ENCODE data around the gene CGNL1. TPM values are rescaled to one million over a fixed set of nuclear protein-coding genes. Genes with fewer than 3 reads are reported as not detected.
A peak's percentile ranks its signal among the peaks of the same experiment; 100 is the strongest.

Gene CGNL1
- total RNA-seq, 1 donor from 2014 or later, result 20.6 TPM

DNA sequence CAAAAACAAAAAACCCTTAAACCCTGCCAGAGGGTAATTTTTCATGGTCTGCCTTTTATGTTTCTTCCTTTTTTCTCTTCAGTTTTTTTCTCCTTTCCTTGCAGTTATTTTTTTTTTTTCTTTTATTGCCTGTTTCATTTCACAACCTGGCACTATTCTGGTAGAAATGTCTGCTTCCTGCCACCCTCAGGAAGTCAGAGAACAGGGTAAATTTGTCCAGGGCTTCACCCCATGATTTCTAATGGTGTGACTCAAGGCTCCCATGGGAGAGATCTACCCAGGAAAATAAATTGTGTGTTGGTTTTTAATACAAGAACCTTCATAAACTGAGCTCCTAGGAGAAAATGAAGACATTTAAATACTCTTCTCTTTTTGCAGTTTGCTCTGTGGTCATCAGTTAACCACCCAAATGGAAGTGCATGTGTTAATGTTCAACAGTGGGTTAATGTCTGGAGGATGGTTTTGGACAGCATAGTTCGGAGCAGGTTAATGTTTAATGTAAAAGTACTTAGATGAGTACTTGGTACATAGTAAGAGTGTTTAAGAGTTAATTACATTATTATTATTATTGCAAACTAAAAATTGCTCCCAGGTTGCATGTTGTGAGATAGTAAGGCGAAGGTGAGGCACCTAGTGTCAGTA is 45.9 kb downstream of the CGNL1 start:
- DNase-seq, result no peak

DNA sequence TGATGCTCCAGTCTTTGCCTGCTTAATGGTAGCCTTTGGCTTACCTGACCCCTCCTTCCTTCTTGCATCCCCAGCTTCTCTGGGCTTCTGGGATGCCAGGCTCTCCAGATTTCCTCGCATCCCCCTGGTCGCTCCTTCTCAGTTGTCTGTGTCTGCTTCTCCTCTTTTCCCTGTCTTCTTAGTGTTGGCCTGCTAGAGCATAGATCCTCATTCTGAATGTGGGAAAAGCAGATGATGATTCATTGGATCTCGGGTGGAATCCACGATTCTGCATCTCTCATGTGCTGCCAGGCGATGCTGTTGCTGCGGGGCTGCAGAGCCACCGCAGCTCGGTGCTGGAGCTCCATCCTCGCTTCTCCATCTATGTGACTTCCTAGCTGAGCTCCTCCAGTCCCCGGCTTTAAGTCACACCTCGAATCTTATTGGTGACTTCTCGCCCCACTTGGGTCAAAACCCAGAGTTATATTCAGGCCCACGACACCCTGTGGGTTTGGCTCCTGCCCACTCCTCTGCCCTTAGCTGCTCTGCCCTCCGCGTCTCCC is 47.4 kb downstream of the CGNL1 start:
- DNase-seq, result no peak

DNA sequence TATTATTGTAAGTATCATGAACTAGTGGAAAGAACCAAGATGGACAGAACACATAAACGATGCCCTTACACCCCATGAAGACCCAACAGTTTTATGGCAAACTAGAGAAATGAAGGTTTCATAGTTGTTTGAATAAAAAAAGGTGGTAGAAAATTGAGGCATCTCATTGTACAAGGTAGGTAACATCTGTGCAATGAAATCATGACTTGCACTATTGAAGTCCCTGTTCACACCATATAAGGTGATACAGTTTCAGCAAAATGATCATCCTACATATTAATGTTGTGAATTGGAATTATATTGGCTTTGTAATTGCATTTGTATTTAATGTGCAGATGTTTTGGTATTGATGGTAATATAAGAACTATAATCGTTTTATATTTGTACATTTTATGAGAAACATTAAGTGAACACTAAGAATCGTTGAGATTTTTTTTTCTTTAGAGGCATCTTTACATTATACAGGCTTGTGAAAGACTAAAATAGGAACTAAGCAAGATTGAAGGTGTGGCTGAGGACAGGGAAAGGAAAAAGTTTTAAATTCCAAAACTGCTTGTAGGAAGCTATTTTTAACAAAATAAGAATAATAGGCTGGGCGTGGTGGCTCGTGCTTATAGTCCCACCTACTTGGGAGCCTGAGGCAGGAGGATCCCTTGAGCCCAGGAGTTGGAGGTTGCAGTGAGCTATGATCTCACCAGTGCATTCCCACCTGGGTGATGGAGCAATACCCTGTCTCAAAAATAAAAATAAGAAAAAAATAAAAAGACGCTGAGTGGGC is 48.5 kb downstream of the CGNL1 start:
- no peak for DNase-seq

GRCh38 chr15:57425842-57426241 is 49.5 kb downstream of the CGNL1 start:
- no peak for DNase-seq

- peak; percentile 62 for DNase-seq
These were observed 51.1 kb downstream of the CGNL1 start for GRCh38 chr15:57427367-57427821.

DNA sequence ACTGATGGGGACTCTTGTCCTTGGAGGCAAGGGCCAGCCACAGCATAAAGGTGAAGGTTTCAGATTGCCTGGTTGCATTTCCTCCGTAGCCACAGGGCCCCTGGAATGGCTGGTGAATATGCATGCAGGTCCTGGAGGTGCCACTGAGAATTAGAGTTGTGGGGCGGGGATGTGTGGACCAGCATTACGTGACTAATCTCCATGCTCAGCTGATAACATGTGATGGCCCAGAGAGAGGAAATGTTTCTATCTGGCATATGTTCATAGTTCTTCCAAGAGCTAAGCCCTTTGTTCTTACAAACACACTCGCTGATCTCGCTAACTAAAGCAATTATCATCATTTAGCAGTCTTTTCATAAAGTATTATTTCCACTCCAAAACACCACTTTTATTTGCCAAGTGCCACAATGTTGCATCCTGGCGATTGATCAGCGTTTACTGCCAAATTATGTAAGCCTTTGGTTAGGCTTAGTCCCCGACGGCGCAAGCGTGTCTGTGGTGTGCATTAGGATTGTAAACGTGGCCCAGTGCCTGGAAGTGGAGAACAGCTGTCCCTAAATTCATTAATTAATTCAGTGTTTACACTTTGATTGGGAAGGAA is 55.9 kb downstream of the CGNL1 start:
- DNase-seq, result peak; percentile 80

GRCh38 chr15:57436166-57436565 is 59.9 kb downstream of the CGNL1 start:
- DNase-seq, result no peak

DNA sequence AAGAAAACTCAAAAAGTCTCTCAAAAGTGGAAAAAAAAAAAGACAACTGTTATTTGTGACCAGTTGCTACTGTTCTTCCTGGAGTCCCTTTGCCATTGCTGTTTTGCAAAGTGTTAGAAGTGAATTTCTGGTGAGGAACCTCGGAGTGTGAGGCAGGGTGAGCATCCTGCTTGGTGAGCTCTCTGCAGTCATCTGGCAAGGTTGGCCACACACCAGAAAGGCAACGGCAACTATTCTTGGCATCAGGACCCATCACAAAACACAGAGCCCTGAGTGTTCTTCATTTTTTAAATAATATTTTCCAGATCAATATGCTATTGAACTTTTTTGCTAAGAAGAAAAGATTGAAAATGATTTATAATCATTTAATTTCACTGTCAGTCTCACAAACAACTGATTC is 60.7 kb downstream of the CGNL1 start:
- DNase-seq, result no peak

GRCh38 chr15:57437564-57437963 is 61.3 kb downstream of the CGNL1 start:
- DNase-seq, result no peak

GRCh38 chr15:57438166-57438565 is 61.9 kb downstream of the CGNL1 start:
- no peak for DNase-seq

DNA sequence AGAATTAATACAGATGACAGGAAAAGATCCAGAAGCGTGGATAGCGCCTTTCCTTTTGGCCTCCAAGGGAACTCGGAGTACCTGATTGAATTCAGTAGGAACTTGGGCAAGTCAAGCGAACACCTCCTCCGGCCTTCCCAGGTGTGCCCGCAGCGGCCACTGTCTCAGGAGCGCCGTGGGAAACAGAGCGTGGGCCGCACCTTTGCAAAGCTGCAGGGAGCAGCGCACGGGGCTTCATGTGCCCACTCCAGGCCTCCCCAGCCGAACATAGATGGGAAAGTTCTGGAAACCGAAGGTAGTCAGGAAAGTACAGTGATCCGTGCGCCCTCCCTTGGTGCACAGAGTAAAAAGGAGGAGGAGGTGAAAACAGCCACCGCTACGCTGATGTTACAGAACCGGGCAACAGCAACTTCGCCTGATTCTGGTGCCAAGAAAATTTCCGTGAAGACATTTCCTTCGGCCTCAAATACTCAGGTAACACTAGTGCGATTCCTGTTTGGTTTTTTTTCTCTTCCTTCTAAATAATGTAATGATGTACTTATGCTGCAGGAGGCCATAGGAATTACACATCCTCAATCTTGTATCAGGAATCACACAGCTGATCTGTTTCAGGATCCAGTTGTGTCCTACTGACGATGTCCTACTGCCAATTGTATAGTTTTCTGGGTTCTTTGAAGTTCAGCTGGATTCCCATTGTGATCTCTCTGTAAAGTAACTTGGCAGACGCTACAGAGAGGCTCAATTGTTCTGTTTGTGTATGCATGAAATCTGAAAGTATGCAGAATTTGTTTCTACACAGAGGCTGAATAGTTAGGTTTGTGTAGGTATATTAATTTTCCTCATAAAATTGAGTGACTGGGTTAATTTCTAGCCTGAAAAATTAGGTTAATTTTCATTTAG is 63.1 kb downstream of the CGNL1 start:
- no peak for DNase-seq

DNA sequence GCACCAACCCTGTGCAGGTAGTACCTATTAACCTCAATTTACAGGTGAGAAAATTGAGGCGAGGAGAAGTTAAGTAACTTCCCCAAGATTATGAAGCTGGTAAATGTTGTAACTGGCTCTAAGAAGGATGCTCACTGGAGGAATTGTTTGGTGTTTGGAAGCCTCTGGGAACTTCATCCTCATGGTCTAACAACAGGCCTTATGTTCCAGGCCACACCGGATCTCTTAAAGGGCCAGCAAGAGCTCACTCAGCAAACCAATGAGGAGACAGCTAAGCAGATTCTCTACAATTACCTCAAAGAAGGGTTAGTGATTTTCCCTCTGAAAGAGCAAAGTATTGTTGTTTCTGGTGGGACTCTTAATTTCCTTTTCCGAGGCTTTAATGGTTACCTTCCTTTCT is 63.9 kb downstream of the CGNL1 start:
- DNase-seq, result no peak

- DNase-seq, result peak; percentile 36
These were observed 64.5 kb downstream of the CGNL1 start for GRCh38 chr15:57440799-57441198.

DNA sequence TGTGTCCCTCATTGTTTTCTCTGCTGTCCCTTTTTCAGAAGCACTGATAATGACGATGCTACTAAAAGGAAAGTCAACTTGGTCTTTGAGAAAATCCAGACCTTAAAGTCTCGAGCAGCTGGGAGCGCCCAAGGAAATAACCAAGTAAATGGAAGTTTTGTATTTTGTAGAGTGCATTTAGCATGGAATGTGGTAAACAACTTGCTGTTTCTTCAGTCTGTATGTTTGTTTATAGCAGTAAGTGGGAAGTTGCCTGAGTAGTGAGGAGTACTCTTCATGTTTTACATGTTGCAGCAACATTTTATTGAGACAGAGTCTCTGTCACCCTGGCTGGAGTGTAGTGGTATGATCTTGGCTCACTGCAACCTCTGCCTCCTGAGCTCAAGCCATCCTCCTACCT is 66.0 kb downstream of the CGNL1 start:
- DNase-seq, result no peak

- DNase-seq, result no peak
These were observed 67.2 kb downstream of the CGNL1 start for GRCh38 chr15:57443486-57443885.

DNA sequence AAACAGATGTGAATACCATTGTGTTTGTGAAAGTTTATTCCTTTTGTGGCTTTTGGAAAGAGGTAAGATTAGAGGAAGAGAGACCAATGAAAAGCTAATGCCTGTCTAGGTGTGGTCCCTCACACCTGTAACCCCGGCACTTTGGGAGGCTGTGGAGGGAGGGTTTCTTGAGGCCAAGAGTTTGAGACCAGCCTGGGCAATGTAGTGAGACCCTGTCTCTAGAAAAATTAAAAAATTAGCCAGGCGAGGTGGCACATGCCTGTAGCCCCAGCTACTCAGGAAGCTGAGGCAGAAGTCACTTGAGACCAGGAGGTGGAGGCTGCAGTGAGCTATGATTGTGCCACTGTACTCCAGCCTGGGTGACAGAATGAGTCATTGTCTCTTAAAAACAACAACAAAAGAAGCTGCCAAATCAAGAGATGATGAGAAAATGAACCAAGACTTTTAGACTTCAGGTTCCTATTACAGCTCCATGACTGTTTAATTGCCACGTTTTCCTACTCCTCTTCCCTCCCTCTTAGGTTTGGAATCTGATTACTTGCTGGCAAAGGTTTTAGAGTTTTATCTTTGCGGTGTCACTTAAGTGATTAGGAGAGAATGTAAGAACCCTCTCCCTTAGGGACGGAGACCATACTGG is 68.7 kb downstream of the CGNL1 start:
- no peak for DNase-seq

DNA sequence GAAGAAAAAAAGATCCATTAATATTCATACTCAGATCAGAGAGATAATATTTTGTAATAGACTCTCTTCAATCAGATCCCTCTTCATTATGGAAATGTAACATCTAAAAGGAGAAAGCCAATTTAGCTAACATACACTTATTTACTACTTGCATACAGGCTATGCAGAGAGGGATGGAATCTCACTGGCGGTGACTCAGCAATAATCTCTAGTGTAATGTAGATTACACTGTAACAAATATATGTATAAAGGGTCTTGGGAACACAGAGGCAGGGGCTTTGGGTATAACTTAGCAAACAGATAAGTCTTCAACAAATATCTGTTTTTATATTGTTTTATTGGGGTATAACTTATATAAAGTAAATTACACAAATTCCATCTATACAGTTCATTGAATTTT is 69.6 kb downstream of the CGNL1 start:
- DNase-seq, result no peak

GRCh38 chr15:57446393-57446792 is 70.1 kb downstream of the CGNL1 start:
- DNase-seq, result no peak

GRCh38 chr15:57451555-57451954 is 75.2 kb downstream of the CGNL1 start:
- no peak for DNase-seq

DNA sequence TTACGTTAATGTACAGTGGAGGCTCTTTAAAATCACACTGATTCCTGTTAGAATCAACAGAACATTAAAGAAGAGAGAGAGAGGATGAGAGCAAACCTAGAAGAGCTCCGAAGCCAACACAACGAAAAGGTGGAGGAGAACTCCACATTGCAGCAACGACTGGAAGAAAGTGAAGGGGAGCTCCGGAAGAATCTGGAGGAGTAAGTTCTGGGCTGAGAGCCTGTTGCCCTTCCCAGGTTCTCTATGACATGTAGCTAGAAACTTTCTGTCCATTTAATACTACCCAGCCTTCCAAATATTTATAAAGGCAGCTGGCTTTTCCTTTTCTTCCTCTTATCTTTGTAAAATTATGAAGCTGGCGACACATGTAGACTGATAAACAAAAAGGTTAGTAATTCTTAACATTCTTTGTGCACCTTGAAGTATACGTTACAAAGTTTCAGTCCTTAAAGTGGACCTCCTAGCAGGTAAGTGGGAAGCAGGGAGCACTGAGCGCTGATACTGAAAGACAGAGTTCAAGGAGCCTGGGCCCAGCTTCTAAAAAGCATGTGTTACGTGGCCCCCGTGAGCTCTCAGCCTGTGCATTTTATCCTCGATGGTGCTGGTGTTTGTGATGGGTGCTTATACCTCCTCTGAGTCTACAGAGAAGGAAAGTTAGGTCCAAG is 75.9 kb downstream of the CGNL1 start:
- no peak for DNase-seq

GRCh38 chr15:57455929-57456328 is 79.6 kb downstream of the CGNL1 start:
- DNase-seq, result no peak

Measured in tongue (tissue), 2 donors.